Mucosa of stomach (tissue), 1 donor: ENCODE measurements around the gene ZNF91.
"Not testable (repeated sequence)": the region's sequence is repeated elsewhere in the genome, so short reads cannot be mapped to it uniquely, and the experiment has no call there.

Source experiments
- H3K27me3 ChIP-seq: one replicate; pipeline ENCODE4 v1.7.0; 2013; ENCODE audit warnings: mild to moderate bottlenecking, low read length; ENCODE audit not compliant: control insufficient read depth, insufficient read depth
- H3K36me3 ChIP-seq: one replicate; pipeline ENCODE4 v1.7.0; 2013; ENCODE audit warnings: low read length; ENCODE audit not compliant: control insufficient read depth, insufficient read depth
- H3K4me1 ChIP-seq: one replicate; pipeline ENCODE4 v1.7.0; 2013; ENCODE audit warnings: mild to moderate bottlenecking, low read length; ENCODE audit not compliant: control insufficient read depth, insufficient read depth
- H3K4me3 ChIP-seq: one replicate; pipeline ENCODE4 v1.7.0; 2013; ENCODE audit warnings: low read length
- H3K9ac ChIP-seq: one replicate; pipeline ENCODE4 v1.7.0; 2013; ENCODE audit warnings: mild to moderate bottlenecking, low read length, moderate library complexity
- H3K9me3 ChIP-seq: one replicate; pipeline ENCODE4 v1.7.0; 2013; ENCODE audit warnings: mild to moderate bottlenecking, low read length, moderate library complexity; ENCODE audit not compliant: control insufficient read depth
- donor health status: Pancreatic carcinoma.

ZNF91 gene

GRCh38 chr19:23393121-23393520 is 2.1 kb downstream of the ZNF91 start:
- H3K4me3 ChIP-seq: no peak overlapping the region
- H3K27me3 ChIP-seq: no peaks in the 10 kb centered on the region
- no peak overlapping the region for H3K9ac ChIP-seq
- no peaks in the 10 kb centered on the region for H3K36me3 ChIP-seq
- peaks cover 22% of the 10 kb centered on the region for H3K4me1 ChIP-seq
- H3K9me3 ChIP-seq: no peaks in the 10 kb centered on the region

DNA sequence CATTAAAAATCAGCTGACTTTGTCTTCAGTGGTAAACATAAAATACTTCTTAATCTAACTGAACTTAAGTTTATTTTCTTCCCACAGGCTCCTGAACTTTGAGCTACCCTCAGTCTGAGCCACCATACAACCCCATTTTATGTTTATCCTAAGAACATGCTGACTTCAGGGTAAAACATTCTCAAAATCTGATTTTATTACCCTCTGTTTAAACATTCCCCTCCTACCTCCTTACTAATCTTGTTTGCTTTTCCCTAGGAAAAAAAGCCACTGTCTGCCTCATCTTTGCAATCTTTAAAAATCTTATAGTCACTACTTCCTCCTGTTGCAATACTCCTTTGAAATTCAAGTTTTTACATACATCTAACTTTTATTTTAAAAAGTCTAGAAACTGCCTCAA is 4.0 kb downstream of the ZNF91 start:
- Histone ChIP-seq H3K9ac (no peak overlapping the region), H3K9me3 (no peaks in the 10 kb centered on the region), H3K4me1 (peaks cover 22% of the 10 kb centered on the region), H3K27me3 (no peaks in the 10 kb centered on the region), H3K36me3 (no peaks in the 10 kb centered on the region), H3K4me3 (no peak overlapping the region)

DNA sequence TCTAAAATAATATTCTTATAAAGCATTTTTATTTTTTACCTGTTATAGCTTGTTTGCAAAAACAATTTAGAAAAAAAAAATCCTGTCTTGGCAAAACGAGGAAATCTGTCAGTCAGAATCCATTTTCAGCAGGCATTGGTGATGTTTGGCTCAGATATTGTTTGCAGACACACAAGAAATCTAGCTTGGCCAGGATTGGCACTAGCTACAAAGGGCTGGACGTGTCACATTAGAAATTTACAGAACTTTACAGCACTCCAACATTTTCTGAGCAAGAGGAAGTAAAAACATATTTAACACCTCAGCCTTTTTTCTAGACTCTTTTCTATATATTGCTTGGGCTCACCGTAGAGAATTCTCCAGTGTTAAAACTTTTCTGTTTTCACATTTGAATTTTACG is 9.9 kb downstream of the ZNF91 start:
- H3K9ac ChIP-seq: no peak overlapping the region
- H3K27me3 ChIP-seq: no peaks in the 10 kb centered on the region
- H3K4me1 ChIP-seq: no peaks in the 10 kb centered on the region
- no peak overlapping the region for H3K4me3 ChIP-seq
- no peaks in the 10 kb centered on the region for H3K36me3 ChIP-seq
- H3K9me3 ChIP-seq: peaks cover 22% of the 10 kb centered on the region

GRCh38 chr19:23384858-23385257 is 10.4 kb downstream of the ZNF91 start:
- H3K9ac ChIP-seq: no peak overlapping the region
- peaks cover under 1% of the 10 kb centered on the region for H3K36me3 ChIP-seq
- H3K9me3 ChIP-seq: peaks cover 22% of the 10 kb centered on the region
- H3K4me3 ChIP-seq: no peak overlapping the region
- H3K4me1 ChIP-seq: no peaks in the 10 kb centered on the region
- H3K27me3 ChIP-seq: no peaks in the 10 kb centered on the region

DNA sequence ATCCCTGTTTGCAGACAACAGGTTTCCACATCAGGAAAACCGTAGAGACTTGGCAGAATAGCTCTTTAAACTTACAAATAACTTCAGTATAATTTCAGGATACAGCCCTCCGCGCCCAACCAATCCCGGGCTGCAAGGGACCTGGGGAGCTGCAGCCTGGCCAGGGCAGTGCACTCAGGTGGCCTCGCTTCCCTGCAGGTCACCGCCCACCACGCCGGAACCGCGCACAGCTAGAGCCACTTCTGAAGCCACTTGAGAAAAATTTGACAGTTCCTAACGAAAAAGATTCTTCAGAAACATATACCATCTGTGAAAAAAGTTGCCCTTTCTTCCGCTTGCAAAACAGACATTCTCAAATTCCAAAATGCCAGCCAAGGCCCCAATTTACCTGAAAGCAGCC is 11.1 kb downstream of the ZNF91 start:
- peaks cover 7% of the 10 kb centered on the region for H3K36me3 ChIP-seq
- H3K4me3 ChIP-seq: no peak overlapping the region
- H3K4me1 ChIP-seq: no peaks in the 10 kb centered on the region
- peaks cover 22% of the 10 kb centered on the region for H3K9me3 ChIP-seq
- H3K9ac ChIP-seq: no peak overlapping the region
- H3K27me3 ChIP-seq: no peaks in the 10 kb centered on the region

DNA sequence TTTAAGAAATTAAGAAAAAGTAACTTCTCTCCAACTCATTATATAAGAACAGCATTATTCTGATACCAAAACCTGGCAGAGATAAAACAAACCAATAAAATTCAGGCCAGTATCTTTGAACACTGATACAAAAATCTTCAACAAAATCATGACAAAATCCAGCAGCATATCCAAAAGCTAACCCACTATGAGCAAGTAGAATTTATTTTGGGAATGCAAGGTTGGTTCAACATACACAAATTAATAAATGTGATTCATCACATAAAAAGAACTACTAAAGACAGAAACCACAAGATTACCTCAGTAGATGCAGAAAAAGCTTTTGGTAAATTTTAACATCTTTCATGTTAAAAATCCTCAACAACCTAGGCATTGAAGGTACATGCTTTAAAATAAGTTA is 12.3 kb downstream of the ZNF91 start:
- no peaks in the 10 kb centered on the region for H3K4me1 ChIP-seq
- no peak overlapping the region for H3K9ac ChIP-seq
- H3K27me3 ChIP-seq: no peaks in the 10 kb centered on the region
- H3K36me3 ChIP-seq: peaks cover 7% of the 10 kb centered on the region
- H3K9me3 ChIP-seq: peaks cover 22% of the 10 kb centered on the region
- H3K4me3 ChIP-seq: no peak overlapping the region

GRCh38 chr19:23381114-23381513 is 14.2 kb downstream of the ZNF91 start:
- no peak overlapping the region for H3K4me3 ChIP-seq
- no peaks in the 10 kb centered on the region for H3K4me1 ChIP-seq
- no peak overlapping the region for H3K9ac ChIP-seq
- peaks cover 11% of the 10 kb centered on the region for H3K36me3 ChIP-seq
- H3K27me3 ChIP-seq: no peaks in the 10 kb centered on the region
- peaks cover 30% of the 10 kb centered on the region for H3K9me3 ChIP-seq

DNA sequence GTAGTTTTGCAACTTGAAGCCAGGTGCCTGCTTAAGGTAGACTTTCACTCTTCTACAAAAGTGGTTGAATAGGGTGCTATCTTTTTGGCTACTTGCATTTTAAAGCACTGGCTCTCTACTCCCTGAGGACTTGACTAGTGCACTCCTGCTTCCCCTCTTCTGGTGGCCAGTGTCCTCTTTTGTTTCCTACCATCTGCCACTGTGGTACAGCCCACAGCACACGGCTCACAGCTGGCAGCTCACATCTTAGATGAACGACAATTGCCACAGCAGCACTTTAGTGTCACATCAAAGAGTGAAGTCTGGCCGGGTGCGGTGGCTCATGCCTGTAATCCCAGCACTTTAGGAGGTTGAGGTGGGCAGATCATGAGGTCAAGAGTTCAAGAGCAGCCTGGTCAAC is 15.6 kb downstream of the ZNF91 start:
- H3K27me3 ChIP-seq, H3K4me1 ChIP-seq, H3K4me3 ChIP-seq, H3K9ac ChIP-seq: not testable (repeated sequence)
- Histone ChIP-seq H3K9me3 (peaks cover 28% of the 10 kb centered on the region), H3K36me3 (peaks cover 11% of the 10 kb centered on the region)

DNA sequence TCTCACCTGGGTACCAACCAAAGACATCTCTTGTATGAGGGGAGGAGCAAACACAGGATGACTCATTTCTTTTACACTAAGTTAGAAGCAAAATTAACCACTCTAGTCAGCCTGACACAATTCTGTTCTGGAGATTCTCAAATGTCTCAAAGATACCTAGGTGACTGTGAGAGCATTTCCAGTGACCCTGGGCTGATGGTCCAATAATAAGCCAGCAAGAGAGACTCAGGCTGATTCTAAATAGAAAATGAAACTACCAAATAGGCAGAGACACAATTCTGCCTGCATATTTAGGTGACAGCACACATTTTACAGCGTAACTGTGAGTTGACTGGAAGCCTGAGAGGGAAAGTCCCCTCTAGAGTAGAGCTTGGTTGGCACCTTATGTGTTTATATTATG is 16.3 kb downstream of the ZNF91 start:
- Histone ChIP-seq H3K4me3 (no peak overlapping the region), H3K27me3 (no peaks in the 10 kb centered on the region), H3K9ac (no peak overlapping the region), H3K9me3 (peaks cover 26% of the 10 kb centered on the region), H3K36me3 (peaks cover 11% of the 10 kb centered on the region), H3K4me1 (no peaks in the 10 kb centered on the region)

DNA sequence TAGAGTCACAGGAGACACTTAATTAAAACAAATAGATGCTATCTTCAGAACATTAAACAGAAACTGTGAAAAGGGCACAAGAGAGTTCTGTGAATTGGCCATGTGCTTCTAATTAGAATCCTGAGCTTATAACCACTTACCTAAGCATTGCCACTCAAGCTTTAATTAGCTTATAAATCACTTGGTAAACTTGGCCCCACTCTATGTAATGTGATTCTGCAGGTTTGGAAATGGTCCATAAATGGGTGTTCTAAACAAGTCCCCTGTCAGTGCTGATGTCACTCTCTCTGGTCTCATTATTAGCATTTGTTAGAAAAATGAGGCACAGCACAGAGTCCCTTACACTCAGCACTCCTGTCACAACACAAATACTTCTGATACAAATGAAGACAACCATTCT is 18.0 kb downstream of the ZNF91 start:
- H3K4me3 ChIP-seq: no peak overlapping the region
- no peak overlapping the region for H3K9ac ChIP-seq
- H3K4me1 ChIP-seq: no peaks in the 10 kb centered on the region
- H3K27me3 ChIP-seq: no peaks in the 10 kb centered on the region
- peaks cover 14% of the 10 kb centered on the region for H3K9me3 ChIP-seq
- H3K36me3 ChIP-seq: peaks cover 11% of the 10 kb centered on the region

- Histone ChIP-seq H3K36me3 (peaks cover 5% of the 10 kb centered on the region), H3K9me3 (peaks cover 30% of the 10 kb centered on the region), H3K4me3 (no peak overlapping the region), H3K27me3 (no peaks in the 10 kb centered on the region), H3K4me1 (no peaks in the 10 kb centered on the region), H3K9ac (no peak overlapping the region)
Observed at GRCh38 chr19:23366437-23366836, 28.8 kb downstream of the ZNF91 start.

DNA sequence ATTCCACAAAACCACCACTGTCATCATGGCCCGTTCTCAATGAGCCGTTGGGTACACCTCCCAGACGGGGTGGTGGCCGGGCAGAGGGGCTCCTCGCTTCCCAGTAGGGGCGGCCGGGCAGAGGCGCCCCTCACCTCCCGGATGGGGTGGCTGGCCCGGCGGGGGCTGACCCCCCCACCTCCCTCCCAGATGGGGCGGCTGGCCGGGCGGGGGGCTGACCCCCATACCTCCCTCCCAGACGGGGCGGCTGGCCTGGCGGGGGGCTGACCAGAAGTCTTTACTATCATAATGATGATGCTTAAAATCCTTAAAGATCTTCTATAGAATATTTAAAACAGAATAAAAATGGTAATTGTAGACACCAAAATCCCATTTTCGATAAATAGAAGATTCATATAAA is 29.2 kb downstream of the ZNF91 start:
- H3K9me3 ChIP-seq: peaks cover 30% of the 10 kb centered on the region
- not testable (repeated sequence) for H3K36me3 ChIP-seq, H3K4me1 ChIP-seq, H3K4me3 ChIP-seq, H3K27me3 ChIP-seq, H3K9ac ChIP-seq

- Histone ChIP-seq H3K9ac (no peak overlapping the region), H3K4me1 (no peaks in the 10 kb centered on the region), H3K27me3 (no peaks in the 10 kb centered on the region), H3K4me3 (no peak overlapping the region), H3K9me3 (peaks cover 30% of the 10 kb centered on the region), H3K36me3 (peaks cover 5% of the 10 kb centered on the region)
Observed at GRCh38 chr19:23365222-23365621, 30.0 kb downstream of the ZNF91 start.
